ENCODE data around the gene CD3E. TPM values are rescaled to one million over a fixed set of nuclear protein-coding genes. Genes with fewer than 3 reads are reported as not detected.

Gene CD3E
- polyA plus RNA-seq, 3 donors: 0.30 to 0.57 (median 0.35) TPM

Other genes with a start within 250 kb of the CD3E start
- gene TMPRSS4, start 227.7 kb upstream of the CD3E start, polyA plus RNA-seq (ENCODE audit: insufficient read length in 3 of 3): 10 to 100 TPM; 27.4 to 39.8 (median 27.6) TPM
- under 1 TPM; 0.10 to 0.19 (median 0.15) TPM for gene SMIM35, start 217.8 kb upstream of the CD3E start, polyA plus RNA-seq (ENCODE audit: insufficient read length in 3 of 3)
- gene SCN4B, start 151.9 kb upstream of the CD3E start, polyA plus RNA-seq (ENCODE audit: insufficient read length in 3 of 3): 1 to 10 TPM in 2 of 3 donors, under 1 TPM in 1; 0.82 to 1.7 (median 1.1) TPM
- 1 to 10 TPM; 4.6 to 5.1 (median 5.0) TPM for gene SCN2B, start 128.1 kb upstream of the CD3E start, polyA plus RNA-seq (ENCODE audit: insufficient read length in 3 of 3)
- gene JAML, start 79.7 kb upstream of the CD3E start, polyA plus RNA-seq (ENCODE audit: insufficient read length in 3 of 3): 1 to 10 TPM; 1.9 to 2.4 (median 2.3) TPM
- gene MPZL3, start 52.4 kb upstream of the CD3E start, polyA plus RNA-seq (ENCODE audit: insufficient read length in 3 of 3): 1 to 10 TPM; 4.7 to 6.1 (median 5.3) TPM
- gene MPZL2, start 40.4 kb upstream of the CD3E start, polyA plus RNA-seq (ENCODE audit: insufficient read length in 3 of 3): 10 to 100 TPM; 19.0 to 21.1 (median 20.7) TPM
- gene CD3D, start 38.0 kb downstream of the CD3E start, polyA plus RNA-seq (ENCODE audit: insufficient read length in 3 of 3): under 1 TPM; 0.25 to 0.61 (median 0.35) TPM
- gene CD3G, start 39.6 kb downstream of the CD3E start, polyA plus RNA-seq (ENCODE audit: insufficient read length in 3 of 3): under 1 TPM; 0.31 to 0.51 (median 0.43) TPM
- gene UBE4A, start 54.9 kb downstream of the CD3E start, polyA plus RNA-seq (ENCODE audit: insufficient read length in 3 of 3): 10 to 100 TPM; 34.4 to 41.4 (median 34.7) TPM
- 100 to 1,000 TPM; 478 to 504 (median 486) TPM for gene ATP5MG, start 96.9 kb downstream of the CD3E start, polyA plus RNA-seq (ENCODE audit: insufficient read length in 3 of 3)
- 10 to 100 TPM; 36.0 to 39.2 (median 37.6) TPM for gene KMT2A, start 131.8 kb downstream of the CD3E start, polyA plus RNA-seq (ENCODE audit: insufficient read length in 3 of 3)
- gene TTC36, start 222.7 kb downstream of the CD3E start, polyA plus RNA-seq (ENCODE audit: insufficient read length in 3 of 3): 1 to 10 TPM; 1.1 to 1.5 (median 1.1) TPM
- gene TMEM25, start 226.5 kb downstream of the CD3E start, polyA plus RNA-seq (ENCODE audit: insufficient read length in 3 of 3): 10 to 100 TPM; 24.4 to 26.2 (median 25.7) TPM

All from right renal cortex interstitium (tissue), 3 donors.